Amniotic epithelial cell (primary cell): Measurements from ENCODE around the gene DNMT3B.

ENCODE experiments used
- DNase-seq: peaks from one replicate; pipeline ENCODE4 v3.0.0-alpha.2; 2010; ENCODE audit warnings: low read depth

The DNMT3B gene

DNA sequence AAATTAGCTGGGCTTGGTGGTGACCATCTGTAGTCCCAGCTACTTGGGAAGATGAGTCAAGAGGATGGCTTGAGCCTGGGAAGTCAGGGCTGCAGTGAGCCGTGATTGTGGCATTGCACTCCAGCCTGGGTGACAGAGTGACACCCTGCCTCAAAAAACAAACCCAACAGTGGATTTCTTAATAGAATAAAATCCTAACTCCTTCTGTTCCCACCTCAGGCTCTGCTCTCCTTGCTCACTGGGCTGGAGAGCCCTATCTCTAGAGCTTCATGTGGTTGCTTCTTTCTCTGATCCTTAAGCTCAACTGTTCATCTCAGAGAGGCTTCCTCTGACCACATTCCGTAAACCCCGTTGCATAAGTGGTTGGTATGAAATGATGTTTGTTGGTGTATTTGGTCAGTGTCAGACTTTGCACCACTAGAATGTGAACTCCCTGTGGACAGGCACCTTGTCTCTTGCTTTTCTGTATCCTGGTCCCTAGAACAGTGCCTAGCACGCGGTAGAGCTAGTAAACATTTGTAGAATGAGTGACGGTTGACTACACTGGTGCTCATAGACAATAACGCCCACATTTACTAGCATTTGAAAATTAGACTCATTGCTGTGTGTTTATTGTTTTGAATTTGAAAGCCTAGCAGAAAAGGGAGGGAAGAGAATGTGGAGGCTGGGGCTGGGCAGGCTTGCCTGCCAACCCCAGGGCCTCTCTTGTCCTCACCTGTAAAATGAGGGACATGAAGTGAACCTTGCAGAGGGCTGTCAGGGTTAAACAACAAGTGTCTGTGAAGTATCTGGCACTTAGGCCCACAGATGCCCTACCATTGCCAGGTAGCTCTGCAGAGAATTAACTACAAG, 61.8 kb downstream of the DNMT3B start:
- DNase-seq: peak; percentile 90

DNA sequence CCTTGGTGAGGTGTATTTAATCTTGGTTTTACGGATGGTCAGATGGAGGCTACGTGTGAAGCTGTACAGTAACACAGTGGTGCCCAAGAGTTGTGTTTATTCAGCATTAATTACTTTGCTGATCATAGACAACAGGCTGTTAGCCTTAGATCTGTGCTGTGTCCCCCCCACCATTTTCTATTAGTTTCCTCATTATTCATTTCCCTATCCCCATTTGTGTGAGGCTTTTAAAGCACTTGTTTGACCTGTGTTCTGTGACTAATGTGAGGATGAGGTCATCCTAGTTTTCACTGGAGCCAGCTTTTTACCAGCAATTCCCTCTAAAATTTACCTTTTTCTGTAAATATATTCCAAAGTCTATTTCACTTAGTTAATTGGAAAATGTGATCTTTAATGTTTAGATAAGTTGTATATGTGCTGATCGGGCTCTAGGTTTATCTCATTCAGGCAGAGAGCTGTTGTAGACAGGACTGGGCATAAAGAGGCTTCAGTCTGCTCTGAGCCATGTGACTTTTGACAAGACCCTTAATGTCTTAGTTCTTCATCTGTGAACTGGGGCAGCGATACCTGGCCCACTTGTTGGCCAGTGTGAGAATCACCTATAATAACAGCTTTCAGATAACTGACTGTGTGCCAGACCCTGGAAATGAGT, 66.0 kb downstream of the DNMT3B start:
- no peak for DNase-seq

GRCh38 chr20:32829311-32830005, 67.3 kb downstream of the DNMT3B start:
- DNase-seq: no peak

- DNase-seq: peak; percentile 78
Measured at GRCh38 chr20:32830437-32830836, 68.3 kb downstream of the DNMT3B start.

DNA sequence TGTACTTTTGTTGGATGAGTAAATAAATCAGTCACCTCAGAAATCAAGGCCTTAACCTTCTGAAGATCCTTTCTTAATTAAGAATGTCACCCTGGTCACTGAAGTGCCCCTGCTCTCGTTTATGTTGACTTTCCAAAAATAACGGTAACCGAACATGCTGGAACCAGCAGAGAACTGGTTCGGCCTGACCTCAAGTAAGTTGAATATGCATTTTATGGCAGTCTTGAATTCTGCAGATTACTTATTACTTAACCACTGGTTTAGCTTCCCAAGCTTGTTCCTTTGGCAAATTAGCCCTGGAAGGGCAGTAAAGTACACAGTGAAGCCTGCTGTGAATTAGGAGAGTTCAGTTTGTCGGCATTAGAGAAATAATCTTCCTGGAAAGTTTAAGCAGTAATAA, 69.8 kb downstream of the DNMT3B start:
- DNase-seq: no peak

DNA sequence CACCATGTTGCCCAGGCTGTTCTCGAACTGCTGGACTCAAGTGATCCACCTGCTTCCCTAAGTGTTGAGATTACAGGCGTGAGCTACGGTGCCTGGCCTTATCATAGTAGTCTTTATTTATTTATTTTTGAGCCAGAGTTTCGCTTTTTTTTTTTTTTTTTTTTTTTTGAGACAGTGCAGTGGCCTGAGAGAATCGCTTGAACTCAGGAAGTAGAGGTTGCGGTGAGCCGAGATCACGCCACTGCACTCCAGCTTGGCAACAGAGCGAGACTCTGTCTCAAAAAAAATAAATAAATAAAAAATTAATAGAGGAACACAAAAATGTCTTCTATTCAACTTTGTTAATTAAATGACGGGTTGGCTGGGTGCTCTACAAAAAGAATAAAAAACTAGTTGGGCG, 70.5 kb downstream of the DNMT3B start:
- DNase-seq: no peak

- DNase-seq: no peak
Measured at GRCh38 chr20:32834972-32835371, 72.8 kb downstream of the DNMT3B start.

GRCh38 chr20:32837157-32837556, 75.0 kb downstream of the DNMT3B start:
- DNase-seq: no peak

DNA sequence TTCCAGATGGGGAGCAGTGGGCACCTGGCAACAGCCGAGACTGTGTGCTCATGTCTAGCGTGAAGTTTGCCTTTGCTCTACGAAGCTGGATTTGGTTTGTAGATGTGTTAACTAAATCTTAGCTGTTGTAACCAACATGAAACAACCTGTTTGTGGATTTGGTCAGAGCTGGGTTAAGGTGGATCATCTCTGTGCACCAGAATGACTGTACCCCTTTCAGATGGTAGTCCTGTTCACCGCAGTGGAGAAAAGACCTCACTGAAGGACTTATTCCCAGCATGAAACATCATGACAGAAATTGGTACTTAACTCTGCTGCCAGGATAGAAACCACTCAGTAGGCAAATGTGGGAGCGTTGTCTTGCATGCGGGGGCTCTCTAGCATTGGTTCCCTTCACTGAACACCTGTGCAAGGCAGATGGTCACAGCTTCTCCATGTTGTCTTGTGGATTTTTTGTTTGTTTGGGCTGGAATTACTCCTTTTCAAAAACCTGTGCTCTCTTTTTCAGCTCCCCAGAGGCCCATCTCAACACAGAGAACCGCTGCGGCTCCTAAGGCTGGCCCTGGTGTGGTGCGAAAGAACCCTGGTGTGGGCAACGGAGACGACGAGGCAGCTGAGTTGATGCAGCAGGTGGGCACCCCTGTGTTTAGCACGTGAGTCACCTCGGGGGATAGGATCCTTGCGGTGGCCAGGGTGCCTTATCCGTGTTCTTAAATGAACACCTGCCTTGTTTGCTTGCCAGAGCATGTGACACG, 77.2 kb downstream of the DNMT3B start:
- DNase-seq: no peak

DNA sequence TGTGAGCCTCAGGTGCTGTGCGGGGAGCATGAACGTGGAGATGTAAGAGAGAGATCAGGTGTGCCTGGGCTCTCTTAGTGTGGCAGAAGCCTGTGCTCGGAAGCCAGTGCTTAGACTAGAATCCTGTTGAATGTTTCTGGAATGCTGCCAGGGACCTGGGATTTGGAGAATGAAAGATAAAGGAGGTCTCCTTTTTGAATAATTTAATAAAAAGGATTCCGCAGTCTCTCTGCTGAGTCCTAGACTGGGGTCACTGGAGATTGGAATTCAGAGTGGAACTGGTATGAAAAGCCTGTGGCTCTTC, 77.7 kb downstream of the DNMT3B start:
- DNase-seq: no peak

DNA sequence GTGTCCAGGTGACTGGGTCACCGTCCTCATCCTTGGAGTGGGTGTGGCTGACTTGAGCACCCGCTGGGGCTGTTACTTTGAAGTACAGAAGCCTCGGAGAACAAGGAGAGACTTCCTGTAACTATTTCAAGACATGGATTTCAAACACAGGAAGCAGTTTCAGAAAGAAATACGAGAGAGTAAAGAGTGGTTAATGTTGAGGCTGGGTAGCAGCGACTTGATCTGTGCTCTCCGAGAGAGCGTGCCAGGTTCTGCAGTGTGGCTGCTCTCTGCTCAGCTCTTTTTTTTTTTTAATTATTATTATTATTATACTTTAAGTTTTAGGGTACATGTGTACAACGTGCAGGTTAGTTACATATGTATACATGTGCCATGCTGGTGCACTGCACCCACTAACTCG, 79.0 kb downstream of the DNMT3B start:
- no peak for DNase-seq

DNA sequence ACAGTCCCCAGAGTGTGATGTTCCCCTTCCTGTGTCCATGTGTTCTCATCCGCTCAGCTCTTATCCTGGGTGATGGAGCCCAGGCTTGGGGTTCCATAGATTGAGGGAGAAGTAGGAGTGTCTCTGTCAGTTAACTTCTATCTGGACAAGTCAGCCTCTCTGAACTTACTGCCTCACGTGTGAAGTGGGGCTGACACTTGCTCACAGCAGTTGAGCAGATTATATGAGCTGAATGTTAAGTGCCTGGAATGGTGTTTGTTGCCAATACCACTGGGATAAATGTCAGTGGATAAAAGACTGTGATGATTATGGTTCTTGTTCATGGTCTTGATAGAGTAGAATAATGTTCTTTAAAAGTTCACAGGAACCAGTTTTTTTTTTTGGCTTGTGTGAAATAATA, 79.4 kb downstream of the DNMT3B start:
- no peak for DNase-seq

DNA sequence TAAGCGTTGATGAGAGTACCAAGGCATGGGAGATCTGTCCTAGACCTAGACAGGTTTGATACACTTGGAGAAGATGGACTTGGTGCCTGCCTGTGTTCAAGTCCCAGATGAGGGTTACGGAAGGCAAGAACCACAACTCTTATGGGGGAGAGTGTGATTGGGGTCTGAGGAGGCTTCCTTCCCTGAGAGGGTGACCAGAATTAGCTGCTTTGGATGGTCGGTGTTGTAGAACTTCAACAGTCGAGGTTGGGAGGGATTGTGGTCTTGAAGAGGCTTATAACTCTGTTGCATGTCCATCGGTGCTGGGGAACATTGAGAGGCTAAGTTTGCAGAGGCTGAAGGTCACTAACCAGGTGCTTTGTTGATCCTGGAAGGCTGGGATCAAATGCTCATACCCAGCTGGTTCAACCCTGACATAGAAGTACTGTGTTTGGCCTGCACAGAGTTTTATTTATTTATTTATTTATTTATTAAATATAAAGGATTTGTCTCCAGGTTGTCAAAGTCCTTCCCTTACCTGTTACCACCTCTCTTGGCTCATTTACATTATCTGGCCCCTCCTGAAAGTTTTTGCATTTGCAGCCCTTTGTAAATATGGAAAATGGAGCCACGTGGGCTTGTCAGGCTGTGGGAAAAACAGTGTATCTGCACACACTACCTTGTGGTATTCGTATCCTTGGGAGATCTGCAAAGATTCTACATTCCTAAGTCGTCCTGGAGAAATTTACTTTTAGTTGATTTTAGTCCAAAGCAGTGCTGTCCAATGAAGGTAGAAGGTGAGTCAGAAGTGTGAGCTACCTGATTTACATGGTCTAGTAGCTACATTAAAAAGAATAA, 80.7 kb downstream of the DNMT3B start:
- no peak for DNase-seq

DNA sequence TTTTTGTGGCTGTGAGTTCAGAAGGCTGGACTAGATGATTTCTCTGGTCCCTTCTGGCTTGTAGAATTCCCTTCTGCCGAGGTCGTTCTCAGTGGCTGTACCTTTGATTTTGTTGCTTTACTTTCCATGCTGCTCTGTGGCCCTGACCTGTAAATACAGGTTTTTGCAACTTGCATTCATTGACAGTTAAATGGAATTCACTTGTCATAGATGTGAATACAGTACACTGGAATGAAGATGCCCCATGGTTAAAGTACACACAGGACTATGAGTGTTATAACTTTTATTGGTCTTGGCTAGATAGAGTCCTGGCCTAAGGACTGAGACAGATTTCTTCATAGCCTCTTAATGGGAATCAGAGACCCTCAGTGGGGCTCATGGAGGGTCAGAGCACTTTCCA, 83.6 kb downstream of the DNMT3B start:
- DNase-seq: no peak

GRCh38 chr20:32846852-32847251, 84.7 kb downstream of the DNMT3B start:
- no peak for DNase-seq

DNA sequence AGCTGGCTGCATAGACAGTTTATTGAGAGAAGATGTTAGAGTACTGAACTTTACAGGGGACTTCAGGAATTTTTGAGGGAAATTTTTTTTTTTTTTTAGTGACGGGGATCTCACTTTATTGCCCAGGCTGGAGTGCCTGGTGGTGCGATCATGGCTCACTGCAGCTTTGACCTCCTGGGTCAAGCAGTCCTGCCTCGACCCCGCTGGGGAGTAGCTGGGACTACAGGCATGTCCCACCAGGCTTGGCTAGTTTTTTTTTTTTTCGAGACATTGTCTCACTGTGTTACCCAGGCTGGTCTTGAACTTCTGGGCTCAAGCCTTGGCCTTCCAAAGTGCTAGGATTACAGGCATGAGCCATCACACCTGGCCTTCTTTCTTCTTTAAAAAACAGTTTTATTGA, 85.8 kb downstream of the DNMT3B start:
- no peak for DNase-seq

DNA sequence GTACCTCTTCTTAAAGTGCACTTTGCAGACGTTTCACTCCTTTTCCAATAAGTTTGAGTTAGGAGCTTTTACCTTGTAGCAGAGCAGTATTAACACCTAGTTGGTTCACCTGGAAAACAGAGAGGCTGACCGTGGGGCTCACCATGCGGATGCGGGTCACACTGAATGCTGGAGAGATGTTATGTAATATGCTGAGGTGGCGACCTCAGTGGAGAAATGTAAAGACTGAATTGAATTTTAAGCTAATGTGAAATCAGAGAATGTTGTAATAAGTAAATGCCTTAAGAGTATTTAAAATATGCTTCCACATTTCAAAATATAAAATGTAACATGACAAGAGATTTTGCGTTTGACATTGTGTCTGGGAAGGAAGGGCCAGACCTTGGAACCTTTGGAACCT, 86.7 kb downstream of the DNMT3B start:
- no peak for DNase-seq

- no peak for DNase-seq
Measured at GRCh38 chr20:32849577-32849976, 87.4 kb downstream of the DNMT3B start.

- peak; percentile 23 for DNase-seq
Measured at GRCh38 chr20:32855387-32855786, 93.2 kb downstream of the DNMT3B start.

GRCh38 chr20:32858189-32858588, 96.0 kb downstream of the DNMT3B start:
- no peak for DNase-seq
